ENCODE results near the gene CPA5. TPM values are rescaled to one million over a fixed set of nuclear protein-coding genes. Genes with fewer than 3 reads are reported as not detected.
"Not testable (repeated sequence)": the region's sequence is repeated elsewhere in the genome, so short reads cannot be mapped to it uniquely, and the experiment has no call there.

The CPA5 gene
- total RNA-seq, 2 experiments from 2014 or later, result 3.4 to 4.0 TPM

- H3K27me3 Mint-ChIP-seq, result no peaks in the 10 kb centered on the region
- DNase-seq, result no peak
- H3K36me3 Mint-ChIP-seq, result no peaks in the 10 kb centered on the region
Measured at GRCh38 chr7:130309986-130310385, 34.6 kb upstream of the CPA5 start.

DNA sequence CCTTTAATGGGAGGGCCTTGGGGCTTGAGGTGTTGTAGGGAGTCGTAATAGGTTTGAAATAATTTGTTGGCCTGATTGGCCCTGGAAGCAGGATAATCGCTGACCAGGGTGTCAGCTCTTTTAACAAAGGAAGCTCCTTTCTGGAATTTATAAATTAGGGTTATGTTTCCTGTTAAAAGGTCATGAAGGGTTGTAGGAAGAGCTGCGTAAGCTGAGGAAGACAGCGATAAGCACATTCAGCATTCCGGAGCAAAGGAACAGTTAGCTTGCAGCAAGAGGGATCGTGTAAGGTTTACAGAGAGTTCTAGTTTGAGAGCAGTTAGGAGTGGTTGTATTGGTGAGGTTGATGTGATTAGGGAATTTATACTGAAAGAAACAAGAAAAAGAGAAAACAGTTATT lies 30.3 kb upstream of the CPA5 start:
- no peaks in the 10 kb centered on the region for H3K36me3 Mint-ChIP-seq
- H3K27ac Mint-ChIP-seq, result no peak overlapping the region
- H3K9me3 Mint-ChIP-seq (ENCODE audit: low read depth), result no peaks in the 10 kb centered on the region
- no peak overlapping the region for H3K4me3 Mint-ChIP-seq
- CTCF ChIA-PET, result no interaction called here
- ATAC-seq (no peak), DNase-seq (no peak)
- peaks cover 4% of the 10 kb centered on the region for H3K27me3 Mint-ChIP-seq
- H3K4me1 Mint-ChIP-seq, result peaks cover 1% of the 10 kb centered on the region

More at GRCh38 chr7:130309986-130310385, 34.6 kb upstream of the CPA5 start:
- peaks cover 1% of the 10 kb centered on the region for H3K4me1 Mint-ChIP-seq
- no peak overlapping the region for H3K27ac Mint-ChIP-seq
- no peak overlapping the region for H3K4me3 Mint-ChIP-seq
- CTCF ChIA-PET, result no interaction called here
- ATAC-seq, result no peak
- no peaks in the 10 kb centered on the region for H3K9me3 Mint-ChIP-seq (ENCODE audit: low read depth)

DNA sequence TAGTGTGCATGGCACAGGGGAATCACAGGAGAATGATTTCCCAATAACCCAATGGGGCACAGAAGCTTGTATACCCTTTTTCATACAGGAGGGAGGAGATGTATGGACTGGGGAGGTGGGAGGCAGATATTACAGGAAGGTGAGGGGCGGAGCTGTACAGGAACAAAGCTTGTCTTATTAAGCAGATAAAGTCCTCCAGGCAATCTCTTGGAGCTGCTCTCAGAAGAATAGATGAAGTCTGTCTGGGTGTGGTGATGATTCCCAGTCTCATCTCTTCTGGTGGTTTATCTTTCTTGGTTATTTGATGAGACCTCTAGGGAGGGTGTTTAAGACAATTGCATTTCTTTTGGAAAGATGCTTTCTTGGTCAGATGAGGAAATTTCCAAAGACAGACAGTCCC lies 25.1 kb upstream of the CPA5 start:
- Mint-ChIP-seq H3K4me3 (no peak overlapping the region), H3K27me3 (peaks cover 4% of the 10 kb centered on the region), H3K27ac (no peak overlapping the region), H3K9me3 (ENCODE audit: low read depth) (no peaks in the 10 kb centered on the region), H3K4me1 (no peaks in the 10 kb centered on the region), H3K36me3 (no peaks in the 10 kb centered on the region)
- DNase-seq (no peak), ATAC-seq (no peak)
- CTCF ChIA-PET, result no interaction called here

GRCh38 chr7:130321542-130322229 lies 22.9 kb upstream of the CPA5 start:
- DNase-seq; H3K27ac Mint-ChIP-seq; ATAC-seq; H3K4me1 Mint-ChIP-seq; H3K4me3 Mint-ChIP-seq; CTCF ChIA-PET; H3K9me3 Mint-ChIP-seq (ENCODE audit: low read depth); H3K36me3 Mint-ChIP-seq; H3K27me3 Mint-ChIP-seq: not testable (repeated sequence)

DNA sequence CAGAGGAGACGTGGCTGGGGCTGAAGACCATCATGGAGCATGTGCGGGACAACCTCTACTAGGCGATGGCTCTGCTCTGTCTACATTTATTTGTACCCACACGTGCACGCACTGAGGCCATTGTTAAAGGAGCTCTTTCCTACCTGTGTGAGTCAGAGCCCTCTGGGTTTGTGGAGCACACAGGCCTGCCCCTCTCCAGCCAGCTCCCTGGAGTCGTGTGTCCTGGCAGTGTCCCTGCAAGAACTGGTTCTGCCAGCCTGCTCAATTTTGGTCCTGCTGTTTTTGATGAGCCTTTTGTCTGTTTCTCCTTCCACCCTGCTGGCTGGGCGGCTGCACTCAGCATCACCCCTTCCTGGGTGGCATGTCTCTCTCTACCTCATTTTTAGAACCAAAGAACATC lies 22.0 kb upstream of the CPA5 start:
- peaks cover 4% of the 10 kb centered on the region for H3K27me3 Mint-ChIP-seq
- DNase-seq, result no peak
- CTCF ChIA-PET, result no interaction called here
- no peak overlapping the region for H3K27ac Mint-ChIP-seq
- no peak for ATAC-seq
- no peaks in the 10 kb centered on the region for H3K9me3 Mint-ChIP-seq (ENCODE audit: low read depth)
- no peaks in the 10 kb centered on the region for H3K36me3 Mint-ChIP-seq
- H3K4me1 Mint-ChIP-seq, result no peaks in the 10 kb centered on the region
- H3K4me3 Mint-ChIP-seq, result no peak overlapping the region

DNA sequence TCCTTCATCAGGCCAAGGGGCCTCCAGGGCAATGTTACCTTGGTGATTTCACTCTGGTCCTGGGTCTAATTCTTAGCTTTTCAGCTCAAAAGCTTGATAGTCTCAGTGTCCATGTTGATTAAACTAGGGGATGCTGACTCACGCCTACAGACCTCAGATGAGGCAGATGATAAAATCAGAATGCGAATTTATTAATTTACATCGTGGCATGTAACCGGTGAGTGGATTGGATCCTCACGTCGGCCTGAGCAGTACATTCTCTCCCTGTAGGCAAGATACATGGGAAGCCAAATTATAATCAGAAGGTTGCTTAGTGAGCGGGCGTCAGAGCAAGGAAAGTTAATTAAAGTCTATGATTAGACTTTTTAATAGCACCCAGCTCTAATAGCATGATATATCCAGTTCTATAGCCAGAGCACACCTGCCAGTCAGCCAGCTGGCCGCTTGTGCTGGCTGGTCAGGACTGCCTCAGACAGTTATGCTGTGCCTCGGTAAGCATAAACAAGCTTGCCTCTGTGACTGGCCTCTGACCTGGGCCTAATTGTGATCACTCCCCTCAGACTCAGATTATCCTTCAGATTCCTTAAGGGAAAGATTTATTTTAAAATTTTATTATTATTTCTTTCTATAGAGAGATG lies 20.2 kb upstream of the CPA5 start:
- Mint-ChIP-seq H3K36me3 (no peaks in the 10 kb centered on the region), H3K9me3 (ENCODE audit: low read depth) (no peaks in the 10 kb centered on the region), H3K4me1 (no peaks in the 10 kb centered on the region), H3K27me3 (no peaks in the 10 kb centered on the region), H3K27ac (no peak overlapping the region), H3K4me3 (no peak overlapping the region)
- DNase-seq, result no peak
- CTCF ChIA-PET, result no interaction called here
- no peak for ATAC-seq

- H3K27me3 Mint-ChIP-seq, result peaks cover 6% of the 10 kb centered on the region
- DNase-seq (no peak), ATAC-seq (no peak)
- CTCF ChIA-PET, result no interaction called here
- no peaks in the 10 kb centered on the region for H3K4me1 Mint-ChIP-seq
- no peaks in the 10 kb centered on the region for H3K9me3 Mint-ChIP-seq (ENCODE audit: low read depth)
- no peak overlapping the region for H3K4me3 Mint-ChIP-seq
- H3K36me3 Mint-ChIP-seq, result no peaks in the 10 kb centered on the region
- no peak overlapping the region for H3K27ac Mint-ChIP-seq
Measured at GRCh38 chr7:130329681-130330080, 14.9 kb upstream of the CPA5 start.

DNA sequence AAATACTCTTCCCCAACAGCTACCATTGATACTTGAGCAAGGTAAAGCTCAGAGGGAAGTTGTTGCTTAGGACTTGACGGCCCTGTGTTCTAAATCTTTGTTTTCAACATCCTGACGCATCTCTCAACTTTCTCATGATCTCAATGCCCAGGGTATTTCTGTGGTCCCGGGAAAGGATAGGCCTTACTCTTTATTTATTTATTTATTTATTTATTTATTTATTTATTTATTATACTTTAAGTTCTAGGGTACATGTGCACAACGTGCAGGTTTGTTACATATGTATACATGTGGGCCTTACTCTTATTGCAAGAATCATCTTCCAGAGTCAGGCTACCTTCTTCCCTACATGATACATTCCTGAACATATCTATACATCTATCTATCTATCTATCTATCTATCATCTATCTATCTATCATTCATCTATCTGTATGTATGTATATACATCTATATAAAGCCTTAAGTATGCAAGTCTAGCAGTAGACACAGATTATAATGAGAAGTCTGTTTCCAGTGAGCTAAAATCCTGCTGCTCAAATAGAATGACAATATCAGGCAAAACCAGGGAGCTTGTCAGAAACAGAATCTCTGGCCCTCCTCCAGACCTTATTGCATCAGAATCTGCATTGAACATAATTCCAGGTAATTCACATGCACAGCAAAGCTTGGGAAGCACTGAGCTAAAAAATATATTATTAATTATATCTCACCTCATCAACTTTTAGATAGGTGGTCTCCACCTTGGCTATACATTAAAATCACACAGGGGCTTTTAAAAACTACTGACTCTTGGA lies 12.2 kb upstream of the CPA5 start:
- Mint-ChIP-seq H3K27ac (no peak overlapping the region), H3K27me3 (peaks cover 13% of the 10 kb centered on the region), H3K4me1 (no peaks in the 10 kb centered on the region), H3K36me3 (no peaks in the 10 kb centered on the region), H3K4me3 (no peak overlapping the region), H3K9me3 (ENCODE audit: low read depth) (no peaks in the 10 kb centered on the region)
- CTCF ChIA-PET, result no interaction called here
- ATAC-seq, result no peak
- no peak for DNase-seq

GRCh38 chr7:130333832-130334231 lies 10.8 kb upstream of the CPA5 start:
- H3K4me1 Mint-ChIP-seq, result no peaks in the 10 kb centered on the region
- peaks cover 13% of the 10 kb centered on the region for H3K27me3 Mint-ChIP-seq
- no peaks in the 10 kb centered on the region for H3K36me3 Mint-ChIP-seq
- no peak overlapping the region for H3K27ac Mint-ChIP-seq
- no peak overlapping the region for H3K4me3 Mint-ChIP-seq
- no peaks in the 10 kb centered on the region for H3K9me3 Mint-ChIP-seq (ENCODE audit: low read depth)
- CTCF ChIA-PET, result no interaction called here
- no peak for ATAC-seq
- no peak for DNase-seq

DNA sequence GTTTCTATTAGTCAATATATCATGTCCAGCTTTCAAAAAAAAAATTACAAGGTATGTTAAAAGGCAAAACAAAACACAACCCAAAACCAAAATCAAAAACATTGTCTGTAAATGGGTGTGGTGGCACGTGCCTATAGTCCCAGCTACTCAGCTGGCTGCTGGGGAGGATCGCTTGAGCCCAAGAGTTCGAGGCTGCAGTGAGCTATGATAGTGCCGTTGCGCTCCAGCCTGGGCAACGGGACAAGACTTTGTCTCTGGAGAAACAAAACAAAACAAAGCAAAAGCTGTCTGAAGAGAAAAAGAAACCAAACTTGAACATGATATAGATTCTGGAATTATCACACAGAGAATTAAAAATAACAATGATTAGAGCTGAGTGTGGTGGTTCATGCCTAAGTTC lies 10.3 kb upstream of the CPA5 start:
- Mint-ChIP-seq H3K4me3 (no peak overlapping the region), H3K9me3 (ENCODE audit: low read depth) (no peaks in the 10 kb centered on the region)
- no peak for ATAC-seq

DNA sequence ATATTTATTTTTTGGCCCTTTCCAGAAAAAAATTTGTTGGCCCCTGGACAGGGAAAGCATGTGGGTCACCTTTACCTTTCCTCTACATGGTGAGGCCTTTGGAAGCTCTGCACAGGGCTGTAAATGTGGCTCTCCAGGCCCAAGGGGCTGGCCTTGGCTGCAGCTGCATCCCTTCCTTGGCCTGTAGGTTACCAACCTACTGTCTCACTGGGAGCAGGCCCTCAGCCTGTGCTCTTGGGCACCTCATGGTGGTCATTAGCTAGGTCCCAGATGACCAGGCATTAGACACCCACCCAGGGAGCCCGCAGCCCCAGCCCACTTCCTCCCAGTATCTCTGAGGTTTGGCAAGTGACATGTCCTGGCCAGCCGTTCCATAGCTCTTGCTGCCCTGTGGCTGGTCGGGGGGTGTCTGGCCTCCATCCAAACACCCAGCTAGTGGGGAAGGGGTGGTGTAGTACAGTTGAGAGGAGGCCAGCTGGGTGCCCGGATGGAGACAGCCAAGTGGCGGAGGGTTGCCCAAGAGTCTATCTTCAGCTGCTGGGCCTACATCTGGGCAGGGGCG lies 7.1 kb upstream of the CPA5 start:
- no peaks in the 10 kb centered on the region for H3K9me3 Mint-ChIP-seq (ENCODE audit: low read depth)
- ATAC-seq, result no peak
- H3K27ac Mint-ChIP-seq, result no peak overlapping the region
- H3K27me3 Mint-ChIP-seq, result peaks cover 8% of the 10 kb centered on the region
- CTCF ChIA-PET, result no interaction called here
- no peaks in the 10 kb centered on the region for H3K4me1 Mint-ChIP-seq
- H3K36me3 Mint-ChIP-seq, result no peaks in the 10 kb centered on the region
- H3K4me3 Mint-ChIP-seq, result no peak overlapping the region
- no peak for DNase-seq

More for the DNA sequence above, 10.3 kb upstream of the CPA5 start:
- Mint-ChIP-seq H3K27ac (no peak overlapping the region), H3K36me3 (no peaks in the 10 kb centered on the region), H3K4me1 (no peaks in the 10 kb centered on the region), H3K27me3 (peaks cover 13% of the 10 kb centered on the region)
- no peak for DNase-seq
- CTCF ChIA-PET, result no interaction called here

GRCh38 chr7:130338233-130338632 lies 6.4 kb upstream of the CPA5 start:
- no peak overlapping the region for H3K4me3 Mint-ChIP-seq
- no peaks in the 10 kb centered on the region for H3K36me3 Mint-ChIP-seq
- H3K4me1 Mint-ChIP-seq, result no peaks in the 10 kb centered on the region
- no peak overlapping the region for H3K27ac Mint-ChIP-seq
- no peaks in the 10 kb centered on the region for H3K9me3 Mint-ChIP-seq (ENCODE audit: low read depth)
- CTCF ChIA-PET, result no interaction called here
- peaks cover 14% of the 10 kb centered on the region for H3K27me3 Mint-ChIP-seq
- no peak for ATAC-seq
- DNase-seq, result no peak

GRCh38 chr7:130341882-130342281 lies 2.7 kb upstream of the CPA5 start:
- ATAC-seq (no peak), DNase-seq (no peak)
- no peaks in the 10 kb centered on the region for H3K36me3 Mint-ChIP-seq
- peaks cover 9% of the 10 kb centered on the region for H3K27me3 Mint-ChIP-seq
- H3K4me1 Mint-ChIP-seq, result no peaks in the 10 kb centered on the region
- H3K27ac Mint-ChIP-seq, result no peak overlapping the region
- CTCF ChIA-PET, result no interaction called here
- no peak overlapping the region for H3K4me3 Mint-ChIP-seq
- H3K9me3 Mint-ChIP-seq (ENCODE audit: low read depth), result no peaks in the 10 kb centered on the region

Data from activated CD8-positive, alpha-beta memory T cell treated with anti-CD3 and anti-CD28 coated beads, Interleukin-2, amount 10 ng/mL, durations not matched to agents 7 days and 5 days (primary cell).